ENCODE measurements around the gene MYRF.

The MYRF gene

GRCh38 chr11:61769169-61769920, 16.9 kb downstream of the MYRF start:
- H3K4me3 ChIP-seq (ENCODE audit: low read depth, low read length) = no peak overlapping the region
- no peak for DNase-seq (ENCODE audit: low read depth)
- peak; percentile 17 for TF ChIP-seq CTCF (IDR thresholded peaks at IDR 0.05; ENCODE audit: insufficient read depth, low read depth, low read length, missing control alignments)

GRCh38 chr11:61769946-61770683, 17.7 kb downstream of the MYRF start:
- DNase-seq (ENCODE audit: low read depth) = no peak
- no peak for TF ChIP-seq CTCF (IDR thresholded peaks at IDR 0.05; ENCODE audit: insufficient read depth, low read depth, low read length, missing control alignments)
- no peak overlapping the region for H3K4me3 ChIP-seq (ENCODE audit: low read depth, low read length)

GRCh38 chr11:61771195-61771894, 18.9 kb downstream of the MYRF start:
- no peak overlapping the region for H3K4me3 ChIP-seq (ENCODE audit: low read depth, low read length)
- no peak for DNase-seq (ENCODE audit: low read depth)
- no peak for TF ChIP-seq CTCF (IDR thresholded peaks at IDR 0.05; ENCODE audit: insufficient read depth, low read depth, low read length, missing control alignments)

GRCh38 chr11:61771985-61772455, 19.6 kb downstream of the MYRF start:
- no peak for DNase-seq (ENCODE audit: low read depth)
- H3K4me3 ChIP-seq (ENCODE audit: low read depth, low read length) = no peak overlapping the region
- TF ChIP-seq CTCF (IDR thresholded peaks at IDR 0.05; ENCODE audit: insufficient read depth, low read depth, low read length, missing control alignments) = no peak

GRCh38 chr11:61773356-61773755, 20.9 kb downstream of the MYRF start:
- no peak for TF ChIP-seq CTCF (IDR thresholded peaks at IDR 0.05; ENCODE audit: insufficient read depth, low read depth, low read length, missing control alignments)
- DNase-seq (ENCODE audit: low read depth) = no peak
- H3K4me3 ChIP-seq (ENCODE audit: low read depth, low read length) = no peak overlapping the region

- TF ChIP-seq CTCF (IDR thresholded peaks at IDR 0.05; ENCODE audit: insufficient read depth, low read depth, low read length, missing control alignments) = no peak
- no peak overlapping the region for H3K4me3 ChIP-seq (ENCODE audit: low read depth, low read length)
- DNase-seq (ENCODE audit: low read depth) = no peak
Observed at GRCh38 chr11:61773809-61774208, 21.4 kb downstream of the MYRF start.
